Activated T-cell treated with anti-CD3 and anti-CD28 coated beads for 48 hours (primary cell): ENCODE data around the gene CDKL4.
"Not testable (repeated sequence)": the region's sequence is repeated elsewhere in the genome, so short reads cannot be mapped to it uniquely, and the experiment has no call there.

ENCODE experiments used
- DNase-seq: peaks from one replicate; pipeline ENCODE4 v3.0.0-alpha.2; 2020; ENCODE audit warnings: low read depth

Gene CDKL4

GRCh38 chr2:39228413-39229209 lies 15.2 kb downstream of the CDKL4 start:
- DNase-seq = no peak

GRCh38 chr2:39227628-39228412 lies 15.9 kb downstream of the CDKL4 start:
- peak; percentile 77 for DNase-seq

- no peak for DNase-seq
These were observed 18.2 kb downstream of the CDKL4 start for GRCh38 chr2:39225567-39225966.

- no peak for DNase-seq
These were observed 19.9 kb downstream of the CDKL4 start for GRCh38 chr2:39223909-39224308.

- no peak for DNase-seq
These were observed 22.3 kb downstream of the CDKL4 start for GRCh38 chr2:39221459-39221858.

- no peak for DNase-seq
These were observed 23.6 kb downstream of the CDKL4 start for GRCh38 chr2:39220136-39220535.

GRCh38 chr2:39218391-39218790 lies 25.4 kb downstream of the CDKL4 start:
- no peak for DNase-seq

- no peak for DNase-seq
These were observed 26.6 kb downstream of the CDKL4 start for GRCh38 chr2:39217192-39217550.

- DNase-seq = peak; percentile 55
These were observed 27.2 kb downstream of the CDKL4 start for GRCh38 chr2:39216346-39217191.

- DNase-seq = no peak
These were observed 28.2 kb downstream of the CDKL4 start for GRCh38 chr2:39215545-39215944.

GRCh38 chr2:39213015-39213414 lies 30.8 kb downstream of the CDKL4 start:
- DNase-seq = no peak

- DNase-seq = no peak
These were observed 32.9 kb downstream of the CDKL4 start for GRCh38 chr2:39210846-39211245.

GRCh38 chr2:39203382-39203781 lies 40.4 kb downstream of the CDKL4 start:
- no peak for DNase-seq

GRCh38 chr2:39202639-39203369 lies 41.0 kb downstream of the CDKL4 start:
- no peak for DNase-seq

GRCh38 chr2:39197003-39197402 lies 46.8 kb downstream of the CDKL4 start:
- DNase-seq = not testable (repeated sequence)

- DNase-seq = no peak
These were observed 49.1 kb downstream of the CDKL4 start for GRCh38 chr2:39194686-39195085.

- DNase-seq = no peak
These were observed 54.7 kb downstream of the CDKL4 start for GRCh38 chr2:39188960-39189494.

- DNase-seq = no peak
These were observed 60.1 kb downstream of the CDKL4 start for GRCh38 chr2:39183673-39184072.

GRCh38 chr2:39181297-39181696 lies 62.5 kb downstream of the CDKL4 start:
- DNase-seq = no peak

- DNase-seq = no peak
These were observed 63.5 kb downstream of the CDKL4 start for GRCh38 chr2:39179974-39180960.
